Tibial nerve (tissue), 4 donors: ENCODE data around the gene PERCC1. TPM values are rescaled to one million over a fixed set of nuclear protein-coding genes. Genes with fewer than 3 reads are reported as not detected.
A peak's percentile ranks its signal among the peaks of the same experiment; 100 is the strongest.

Source experiments
- DNase-seq, 2 donors: peaks; one replicate each; pipeline ENCODE4 v3.0.0-alpha.2; 2019; ENCODE audit warnings: low spot score in 2 of 2
- H3K27ac ChIP-seq, 4 donors: fragments of 200-600 bp; sonication (generic) in 3 of 4; one replicate each; pipeline ENCODE4 v1.5.1; 2017 to 2019; ENCODE audit warnings: mild to moderate bottlenecking in 1 of 4
- H3K27me3 ChIP-seq, 2 donors: fragments of 200-600 bp; sonication (generic) in 1 of 2; one replicate each; pipeline versions ENCODE4 v1.5.1 to v1.6.0; 2017 to 2019
- H3K36me3 ChIP-seq, 3 donors: fragments of 200-600 bp; sonication (generic); one replicate each; pipeline ENCODE4 v1.5.1; 2018 to 2019
- H3K4me1 ChIP-seq, 4 donors: fragments of 200-600 bp; sonication (generic) in 3 of 4; one replicate each; pipeline ENCODE4 v1.5.1; 2017 to 2019
- H3K4me3 ChIP-seq, 4 donors: fragments of 200-600 bp; sonication (generic) in 3 of 4; one replicate each; pipeline ENCODE4 v1.5.1; 2017 to 2019; ENCODE audit warnings: mild to moderate bottlenecking in 1 of 4, moderate library complexity in 1 of 4
- H3K9me3 ChIP-seq, 4 donors: fragments of 200-600 bp; sonication (generic) in 3 of 4; one replicate each; pipeline ENCODE4 v1.5.1; 2017 to 2019
- EP300 ChIP-seq, 2 donors: sonication (generic); formaldehyde crosslinking; IDR thresholded peaks; one replicate each; pipeline ENCODE4 v1.6.1; 2017; ENCODE audit warnings: antibody characterized with exemption in 2 of 2, mild to moderate bottlenecking in 1 of 2
- POLR2A ChIP-seq, 2 donors: fragments of 450-650 bp; IDR thresholded peaks; one replicate each; pipeline ENCODE4 v1.6.1; 2017; ENCODE audit warnings: antibody characterized with exemption in 2 of 2, mild to moderate bottlenecking in 2 of 2, moderate library complexity in 2 of 2
- WGBS, 2 donors: methylation state at CpG; one replicate each; pipeline ENCODE4 v1.1.5; 2018; 5-methylcytosine and 5-hydroxymethylcytosine counted together
- total RNA-seq, 4 donors: library from RNA; depleted of rRNA; stranded (reverse); fragments of >200 nt; gene quantifications; one replicate each; pipeline ENCODE4 v1.1.0, GENCODE V29; 2016
- TF ChIP-seq, protein P1 (sequence below), 5 experiments: fragments of 200-600 bp in 3 of 5; fragments of 450-650 bp in 2 of 5; sonication (generic) in 3 of 5; IDR thresholded peaks; one replicate each; pipeline ENCODE4 v1.5.1; 2016 to 2019; ENCODE audit warnings: antibody characterized with exemption in 5 of 5, mild to moderate bottlenecking in 3 of 5, moderate library complexity in 2 of 5

Gene PERCC1
- total RNA-seq, 4 donors from 2014 or later, result 1.1 TPM; not detected in 3

DNA sequence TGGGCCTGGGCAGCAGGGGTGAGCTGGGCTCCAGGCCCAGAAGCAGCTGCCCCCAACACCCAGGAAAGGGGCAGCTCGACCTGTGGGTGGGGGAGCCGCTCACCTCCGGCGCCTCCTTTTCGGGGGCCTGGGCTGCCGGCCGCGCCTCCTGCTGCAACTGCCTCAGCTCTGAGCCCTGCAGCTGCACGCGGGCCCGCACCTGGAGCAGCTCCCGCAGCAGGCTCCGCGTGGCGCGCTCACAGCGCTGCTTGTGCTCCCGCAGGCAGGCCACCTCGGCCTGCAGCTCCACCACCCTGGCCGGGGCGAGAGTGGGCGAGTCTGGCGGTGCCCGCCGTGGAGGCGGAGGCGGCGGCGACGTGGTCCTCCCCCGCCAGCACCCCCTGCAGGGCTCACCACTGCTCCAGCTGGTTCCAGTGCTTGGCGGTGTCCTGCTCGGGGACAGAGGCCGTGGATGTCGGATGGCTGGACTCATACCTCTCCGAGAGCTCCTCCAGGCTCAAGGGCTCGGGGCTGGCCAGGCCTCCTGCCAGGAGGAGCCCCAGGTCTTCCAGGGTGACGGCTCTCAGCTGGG is 12.6 kb downstream of the PERCC1 start:
- TF ChIP-seq EP300 (IDR thresholded peaks at IDR 0.05) (no peak), POLR2A (IDR thresholded peaks at IDR 0.05) (no peak)
- TF ChIP-seq, protein P1, sequence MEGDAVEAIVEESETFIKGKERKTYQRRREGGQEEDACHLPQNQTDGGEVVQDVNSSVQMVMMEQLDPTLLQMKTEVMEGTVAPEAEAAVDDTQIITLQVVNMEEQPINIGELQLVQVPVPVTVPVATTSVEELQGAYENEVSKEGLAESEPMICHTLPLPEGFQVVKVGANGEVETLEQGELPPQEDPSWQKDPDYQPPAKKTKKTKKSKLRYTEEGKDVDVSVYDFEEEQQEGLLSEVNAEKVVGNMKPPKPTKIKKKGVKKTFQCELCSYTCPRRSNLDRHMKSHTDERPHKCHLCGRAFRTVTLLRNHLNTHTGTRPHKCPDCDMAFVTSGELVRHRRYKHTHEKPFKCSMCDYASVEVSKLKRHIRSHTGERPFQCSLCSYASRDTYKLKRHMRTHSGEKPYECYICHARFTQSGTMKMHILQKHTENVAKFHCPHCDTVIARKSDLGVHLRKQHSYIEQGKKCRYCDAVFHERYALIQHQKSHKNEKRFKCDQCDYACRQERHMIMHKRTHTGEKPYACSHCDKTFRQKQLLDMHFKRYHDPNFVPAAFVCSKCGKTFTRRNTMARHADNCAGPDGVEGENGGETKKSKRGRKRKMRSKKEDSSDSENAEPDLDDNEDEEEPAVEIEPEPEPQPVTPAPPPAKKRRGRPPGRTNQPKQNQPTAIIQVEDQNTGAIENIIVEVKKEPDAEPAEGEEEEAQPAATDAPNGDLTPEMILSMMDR (IDR thresholded peaks at IDR 0.05), result no peak
- Histone ChIP-seq H3K27me3 (no peaks in the 10 kb centered on the region), H3K9me3 (no peaks in the 10 kb centered on the region), H3K27ac (no peak overlapping the region), H3K36me3 (peaks cover 0 to 77% (median 5%) of the 10 kb centered on the region in 3 donors), H3K4me1 (no peaks in the 10 kb centered on the region), H3K4me3 (no peak overlapping the region)
- WGBS, 2 donors, result 82 to 90% methylated on average over 28 to 33 of the region's 38 CpGs
- DNase-seq, result no peak

DNA sequence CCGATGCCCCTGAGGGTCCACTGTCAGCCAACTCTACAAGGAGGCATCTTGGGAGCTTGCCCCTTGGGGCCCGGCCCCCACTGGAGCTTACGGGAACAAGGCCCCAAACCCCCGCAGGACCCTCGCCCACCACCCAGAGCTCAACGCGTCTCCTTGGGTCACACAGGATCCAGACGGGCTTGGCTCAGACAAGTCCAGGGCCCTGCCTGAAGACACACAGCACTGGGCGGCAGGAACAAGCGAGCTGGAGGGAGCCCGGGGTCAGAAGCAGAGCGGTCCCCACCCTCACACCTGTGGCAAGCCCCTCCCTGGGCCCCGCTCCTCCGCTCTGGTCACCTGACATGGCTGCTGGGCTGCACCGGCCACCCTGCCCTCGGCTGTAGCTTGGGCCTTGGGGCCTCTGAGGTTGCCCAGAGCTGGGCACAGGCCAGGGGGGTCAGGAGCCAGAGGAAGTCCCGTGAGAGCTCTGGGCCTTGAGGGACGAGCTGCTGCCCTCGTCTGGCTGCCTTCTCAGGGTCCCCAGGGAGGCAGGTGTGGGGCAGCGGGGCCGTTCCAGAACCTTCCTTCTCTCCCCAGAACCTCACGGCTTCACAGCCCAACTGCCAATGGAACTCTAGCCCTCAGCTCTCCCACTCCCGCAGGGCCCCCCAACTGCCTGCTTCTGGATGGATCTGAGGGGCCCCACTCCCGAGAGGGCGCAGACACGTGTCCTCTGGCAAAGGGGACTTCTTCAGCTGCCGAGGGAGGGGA is 13.3 kb downstream of the PERCC1 start, which contains the start of gene CCDC154:
TSS of gene CCDC154 (minus strand) at position 577 of the 750 bp plus-strand sequence. CDS start at position 343, 234 bp downstream.
- 65 to 74% methylated on average over 16 to 23 of the region's 27 CpGs for WGBS, 2 donors
- no peak for DNase-seq
- Histone ChIP-seq H3K27ac (peak within 1 kb of the TSS in 1 of 4 donors; percentile 75), H3K9me3 (no peaks in the 10 kb centered on the region), H3K27me3 (no peaks in the 10 kb centered on the region), H3K4me1 (no peaks in the 10 kb centered on the region), H3K36me3 (peaks cover 0 to 77% (median 5%) of the 10 kb centered on the region in 3 donors), H3K4me3 (no peak within 1 kb of the TSS)
- no peak for TF ChIP-seq POLR2A (IDR thresholded peaks at IDR 0.05)
- TF ChIP-seq EP300 (IDR thresholded peaks at IDR 0.05), result no peak
- TF ChIP-seq, protein P1 (IDR thresholded peaks at IDR 0.05), result no peak

DNA sequence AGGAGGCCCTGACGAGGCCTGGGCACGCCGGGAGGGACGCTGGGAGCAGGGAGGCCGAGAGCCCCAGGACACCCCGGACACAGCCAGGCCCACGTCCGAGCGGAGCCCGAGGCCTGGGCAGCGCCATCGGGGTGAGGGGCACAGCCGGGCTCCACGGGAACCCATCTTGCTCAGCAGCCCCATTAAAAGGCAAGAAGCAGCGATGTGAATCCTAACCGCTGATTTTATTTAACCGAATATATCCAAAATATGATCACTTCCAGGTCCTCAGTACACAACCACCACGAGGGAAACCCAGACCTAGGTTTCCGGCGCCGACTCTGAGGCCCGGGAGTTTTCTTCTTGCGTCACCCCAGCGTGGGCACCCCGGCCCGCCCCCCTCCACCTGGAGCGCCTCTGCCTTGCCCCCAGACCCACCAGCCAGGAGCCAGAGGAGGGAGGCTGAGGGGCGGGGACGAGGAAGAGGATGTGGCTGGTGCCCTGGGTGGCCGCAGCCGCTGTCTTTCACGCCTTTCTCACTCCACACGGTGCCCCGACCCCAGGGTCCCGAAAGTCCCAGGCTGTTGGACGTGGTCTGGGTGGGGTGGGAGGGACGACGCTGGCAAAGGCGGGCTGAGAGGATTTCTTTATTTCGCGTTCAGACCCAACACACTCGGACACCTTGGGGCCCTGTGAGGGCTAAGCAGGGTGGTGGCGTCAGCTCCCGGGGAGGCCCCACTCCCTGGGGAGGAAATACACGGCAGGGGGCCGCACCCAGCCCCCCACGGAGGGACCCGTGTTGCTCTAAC is 14.0 kb downstream of the PERCC1 start:
- Histone ChIP-seq H3K36me3 (peaks cover 0 to 78% (median 5%) of the 10 kb centered on the region in 3 donors), H3K27me3 (no peaks in the 10 kb centered on the region), H3K9me3 (no peaks in the 10 kb centered on the region), H3K4me3 (no peak overlapping the region), H3K27ac (peak overlapping the region in 1 of 4 donors; percentile 75), H3K4me1 (no peaks in the 10 kb centered on the region)
- 83 to 89% methylated on average over 38 to 45 of the region's 48 CpGs for WGBS, 2 donors
- DNase-seq, result no peak
- TF ChIP-seq EP300 (IDR thresholded peaks at IDR 0.05) (no peak), POLR2A (IDR thresholded peaks at IDR 0.05) (no peak)
- TF ChIP-seq, protein P1 (IDR thresholded peaks at IDR 0.05), result no peak

DNA sequence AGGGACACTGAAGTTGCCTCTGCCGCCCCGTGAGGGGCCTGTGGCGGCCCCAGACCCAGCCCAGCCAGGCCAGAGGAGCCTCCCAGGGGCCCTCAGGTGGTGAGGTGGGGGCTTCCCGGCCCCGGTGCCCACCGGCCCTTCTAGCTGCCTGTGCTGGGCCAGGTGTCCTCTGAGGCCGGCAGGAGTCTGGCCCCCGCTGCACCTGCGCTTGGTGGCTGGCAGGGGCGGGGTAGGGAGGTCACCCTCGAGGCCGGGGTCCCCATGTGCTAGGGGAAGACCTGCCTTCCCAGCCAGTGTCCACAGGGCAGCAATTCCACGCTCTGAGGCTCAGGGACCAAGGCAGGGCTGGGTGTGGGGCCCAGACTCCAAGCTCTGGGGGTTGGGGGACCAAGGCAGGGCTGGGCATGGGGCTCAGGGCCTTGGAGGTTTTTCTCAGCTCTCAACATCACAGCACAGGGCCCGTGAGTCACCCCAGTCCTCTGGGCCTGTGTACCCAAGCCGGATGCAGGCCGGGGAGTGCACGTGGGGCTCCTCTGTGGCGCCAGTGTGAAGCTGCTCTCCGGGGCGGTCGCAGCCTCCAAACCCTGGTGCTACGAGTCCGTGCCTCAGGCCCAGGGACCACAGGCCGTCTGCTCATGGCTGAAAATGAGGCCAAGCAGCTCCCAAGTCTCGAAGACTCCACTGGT is 14.8 kb downstream of the PERCC1 start:
- no peak for TF ChIP-seq EP300 (IDR thresholded peaks at IDR 0.05)
- no peak for TF ChIP-seq POLR2A (IDR thresholded peaks at IDR 0.05)
- Histone ChIP-seq H3K36me3 (peaks cover 0 to 86% (median 5%) of the 10 kb centered on the region in 3 donors), H3K4me3 (no peak overlapping the region), H3K4me1 (no peaks in the 10 kb centered on the region), H3K27ac (peak overlapping the region in 1 of 4 donors; percentile 75), H3K27me3 (no peaks in the 10 kb centered on the region), H3K9me3 (no peaks in the 10 kb centered on the region)
- DNase-seq, result no peak
- 84 to 95% methylated on average over 19 to 24 of the region's 25 CpGs for WGBS, 2 donors
